Muscle layer of duodenum (tissue), 2 donors: ENCODE measurements around the gene OSBPL1A.

Experiments used
- H3K27ac ChIP-seq: one replicate; pipeline ENCODE4 v1.7.0; 2013; ENCODE audit warnings: mild to moderate bottlenecking, low read length
- H3K27me3 ChIP-seq: one replicate; pipeline ENCODE4 v1.7.0; 2013; ENCODE audit warnings: low read depth, mild to moderate bottlenecking, control low read depth, low read length
- H3K36me3 ChIP-seq, 2 donors: one replicate each; pipeline ENCODE4 v1.7.0; 2013; ENCODE audit warnings: low read length in 2 of 2, control low read depth in 1 of 2, mild to moderate bottlenecking in 1 of 2; ENCODE audit not compliant: insufficient read depth in 2 of 2, control insufficient read depth in 1 of 2
- H3K4me1 ChIP-seq, 2 donors: one replicate each; pipeline ENCODE4 v1.7.0; 2013; ENCODE audit warnings: low read length in 2 of 2, mild to moderate bottlenecking in 2 of 2, control low read depth in 1 of 2, moderate library complexity in 1 of 2; ENCODE audit not compliant: insufficient read depth in 2 of 2, control insufficient read depth in 1 of 2
- H3K4me3 ChIP-seq, 2 donors: one replicate each; pipeline ENCODE4 v1.7.0; 2013; ENCODE audit warnings: low read length in 2 of 2, low read depth in 1 of 2, mild to moderate bottlenecking in 1 of 2
- H3K9me3 ChIP-seq, 2 donors: one replicate each; pipeline ENCODE4 v1.7.0; 2013; ENCODE audit warnings: low read length in 2 of 2, control low read depth in 1 of 2, mild to moderate bottlenecking in 1 of 2; ENCODE audit not compliant: control insufficient read depth in 1 of 2
- donor health status: healthy.

Gene OSBPL1A

GRCh38 chr18:24234850-24235418 is 162.7 kb downstream of the OSBPL1A start:
- H3K27me3 ChIP-seq: no peaks in the 10 kb centered on the region
- peak overlapping the region; percentile 53 for H3K27ac ChIP-seq
- H3K4me1 ChIP-seq: peaks cover 8 to 26% of the 10 kb centered on the region in 2 donors
- no peak overlapping the region for H3K4me3 ChIP-seq
- H3K9me3 ChIP-seq: no peaks in the 10 kb centered on the region
- peaks cover 8 to 24% of the 10 kb centered on the region in 2 donors for H3K36me3 ChIP-seq

GRCh38 chr18:24234330-24234729 is 163.3 kb downstream of the OSBPL1A start:
- no peak overlapping the region for H3K4me3 ChIP-seq
- H3K27ac ChIP-seq: peak overlapping the region; percentile 39
- no peaks in the 10 kb centered on the region for H3K9me3 ChIP-seq
- H3K27me3 ChIP-seq: no peaks in the 10 kb centered on the region
- H3K4me1 ChIP-seq: peaks cover 8 to 26% of the 10 kb centered on the region in 2 donors
- H3K36me3 ChIP-seq: peaks cover 8 to 24% of the 10 kb centered on the region in 2 donors

GRCh38 chr18:24232800-24233199 is 164.8 kb downstream of the OSBPL1A start:
- H3K27ac ChIP-seq: peak overlapping the region; percentile 56
- H3K4me1 ChIP-seq: peaks cover 8 to 17% of the 10 kb centered on the region in 2 donors
- H3K36me3 ChIP-seq: peaks cover 4 to 14% of the 10 kb centered on the region in 2 donors
- no peaks in the 10 kb centered on the region for H3K27me3 ChIP-seq
- H3K9me3 ChIP-seq: no peaks in the 10 kb centered on the region
- no peak overlapping the region for H3K4me3 ChIP-seq

- Histone ChIP-seq H3K4me3 (peak overlapping the region; percentile 1 to 11), H3K27ac (peak overlapping the region; percentile 56), H3K4me1 (peaks cover 8 to 17% of the 10 kb centered on the region in 2 donors), H3K27me3 (no peaks in the 10 kb centered on the region), H3K9me3 (no peaks in the 10 kb centered on the region), H3K36me3 (peaks cover 4 to 14% of the 10 kb centered on the region in 2 donors)
Measured at GRCh38 chr18:24231773-24232735, 165.6 kb downstream of the OSBPL1A start.

- H3K4me3 ChIP-seq: no peak overlapping the region
- H3K36me3 ChIP-seq: peaks cover 0 to 4% of the 10 kb centered on the region in 2 donors
- H3K4me1 ChIP-seq: peaks cover 8 to 17% of the 10 kb centered on the region in 2 donors
- H3K27me3 ChIP-seq: no peaks in the 10 kb centered on the region
- no peaks in the 10 kb centered on the region for H3K9me3 ChIP-seq
- H3K27ac ChIP-seq: no peak overlapping the region
Measured at GRCh38 chr18:24230766-24231165, 166.9 kb downstream of the OSBPL1A start.

- no peaks in the 10 kb centered on the region for H3K9me3 ChIP-seq
- H3K27me3 ChIP-seq: no peaks in the 10 kb centered on the region
- peaks cover 0 to 5% of the 10 kb centered on the region in 2 donors for H3K36me3 ChIP-seq
- peaks cover 8 to 17% of the 10 kb centered on the region in 2 donors for H3K4me1 ChIP-seq
- H3K4me3 ChIP-seq: no peak overlapping the region
- no peak overlapping the region for H3K27ac ChIP-seq
Measured at GRCh38 chr18:24228667-24229041, 169.0 kb downstream of the OSBPL1A start.

GRCh38 chr18:24227977-24228666 is 169.5 kb downstream of the OSBPL1A start:
- Histone ChIP-seq H3K27ac (no peak overlapping the region), H3K4me3 (no peak overlapping the region), H3K36me3 (peaks cover 0 to 5% of the 10 kb centered on the region in 2 donors), H3K4me1 (peaks cover 8 to 17% of the 10 kb centered on the region in 2 donors), H3K9me3 (no peaks in the 10 kb centered on the region), H3K27me3 (no peaks in the 10 kb centered on the region)

- H3K36me3 ChIP-seq: peaks cover 0 to 5% of the 10 kb centered on the region in 2 donors
- H3K4me3 ChIP-seq: no peak overlapping the region
- no peaks in the 10 kb centered on the region for H3K27me3 ChIP-seq
- H3K27ac ChIP-seq: no peak overlapping the region
- no peaks in the 10 kb centered on the region for H3K9me3 ChIP-seq
- H3K4me1 ChIP-seq: peaks cover 5 to 6% of the 10 kb centered on the region in 2 donors
Measured at GRCh38 chr18:24220318-24220688, 177.3 kb downstream of the OSBPL1A start.

- H3K9me3 ChIP-seq: no peaks in the 10 kb centered on the region
- H3K4me3 ChIP-seq: no peak overlapping the region
- peaks cover 0 to under 1% of the 10 kb centered on the region in 2 donors for H3K36me3 ChIP-seq
- no peak overlapping the region for H3K27ac ChIP-seq
- peaks cover 10 to 11% of the 10 kb centered on the region in 2 donors for H3K4me1 ChIP-seq
- H3K27me3 ChIP-seq: no peaks in the 10 kb centered on the region
Measured at GRCh38 chr18:24219561-24220317, 177.9 kb downstream of the OSBPL1A start.

- H3K27me3 ChIP-seq: no peaks in the 10 kb centered on the region
- no peak overlapping the region for H3K4me3 ChIP-seq
- H3K36me3 ChIP-seq: no peaks in the 10 kb centered on the region
- no peaks in the 10 kb centered on the region for H3K9me3 ChIP-seq
- peak overlapping the region; percentile 53 for H3K27ac ChIP-seq
- H3K4me1 ChIP-seq: peaks cover 17 to 20% of the 10 kb centered on the region in 2 donors
Measured at GRCh38 chr18:24214913-24215312, 182.7 kb downstream of the OSBPL1A start.
